HUES48 (cell line): ENCODE data around the gene CDCA4.

Experiments
- H3K27ac ChIP-seq: one replicate; pipeline ENCODE4 v1.7.0; 2013; ENCODE audit warnings: low read depth, low read length, inconsistent platforms
- H3K27me3 ChIP-seq: 2 replicates; pipeline ENCODE4 v1.6.1; 2013; ENCODE audit warnings: mild to moderate bottlenecking, low read length; ENCODE audit not compliant: control insufficient read depth, insufficient read depth
- H3K36me3 ChIP-seq: 2 replicates; pipeline ENCODE4 v1.6.1; 2013; ENCODE audit warnings: low read length; ENCODE audit not compliant: control insufficient read depth, insufficient read depth
- H3K4me1 ChIP-seq: 2 replicates; pipeline ENCODE4 v1.6.1; 2013; ENCODE audit warnings: mild to moderate bottlenecking, low read length; ENCODE audit not compliant: control insufficient read depth, insufficient read depth
- H3K4me3 ChIP-seq: 2 replicates; pipeline ENCODE4 v1.5.1; 2013; ENCODE audit warnings: mild to moderate bottlenecking, low read depth, low read length
- H3K9ac ChIP-seq: 2 replicates; pipeline ENCODE4 v1.6.1; 2013; ENCODE audit warnings: mild to moderate bottlenecking, low read depth, low read length, moderate library complexity
- H3K9me3 ChIP-seq: 2 replicates; pipeline ENCODE4 v1.6.1; 2013; ENCODE audit warnings: low read length; ENCODE audit not compliant: control insufficient read depth, insufficient read depth

The CDCA4 gene

DNA sequence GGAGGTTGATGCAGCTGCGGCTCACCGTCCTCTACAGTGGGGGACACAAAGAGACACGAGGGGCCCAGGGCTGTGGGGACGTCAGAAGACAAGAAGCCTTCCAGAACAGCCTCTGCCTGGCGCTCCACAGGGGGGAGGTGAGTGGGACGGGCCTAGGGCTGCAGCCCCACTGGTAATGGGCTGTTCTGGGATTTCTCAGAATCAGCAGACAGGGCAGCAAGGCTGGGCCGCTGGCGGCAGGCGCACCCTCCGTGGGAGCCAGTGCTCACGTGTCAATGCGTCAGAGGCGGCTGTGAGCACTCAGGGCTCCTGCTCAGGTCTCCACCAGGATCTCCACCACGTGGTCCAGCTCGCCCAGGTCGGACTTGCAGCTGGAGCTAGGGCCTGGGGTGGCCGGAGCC is 10.0 kb downstream of the CDCA4 start:
- H3K4me1 ChIP-seq, result peaks cover 23% of the 10 kb centered on the region
- H3K27ac ChIP-seq, result no peak overlapping the region
- H3K27me3 ChIP-seq, result no peaks in the 10 kb centered on the region
- H3K9me3 ChIP-seq, result no peaks in the 10 kb centered on the region
- H3K36me3 ChIP-seq, result peaks cover 48% of the 10 kb centered on the region
- no peak overlapping the region for H3K4me3 ChIP-seq
- H3K9ac ChIP-seq, result no peak overlapping the region

DNA sequence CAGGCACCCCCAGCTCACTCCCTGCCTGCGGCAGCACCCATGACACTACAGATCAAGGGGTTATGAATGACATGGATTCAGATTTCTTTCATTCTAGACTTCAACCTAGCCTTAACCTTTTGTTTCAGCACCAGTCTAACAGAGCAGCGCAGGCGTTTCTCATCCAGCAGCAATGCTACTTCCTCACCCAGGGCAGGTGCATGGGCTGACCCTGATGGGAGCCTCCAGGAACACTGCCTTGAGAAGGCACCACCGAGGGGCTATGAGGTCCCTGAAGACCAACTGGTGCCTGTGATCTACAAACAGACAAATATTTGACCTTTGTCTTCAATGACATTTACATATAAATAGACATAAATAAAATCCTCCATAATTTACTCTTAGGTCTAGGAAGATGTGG is 10.8 kb downstream of the CDCA4 start:
- H3K4me1 ChIP-seq, result peaks cover 15% of the 10 kb centered on the region
- H3K9ac ChIP-seq, result no peak overlapping the region
- peaks cover 48% of the 10 kb centered on the region for H3K36me3 ChIP-seq
- no peak overlapping the region for H3K4me3 ChIP-seq
- no peak overlapping the region for H3K27ac ChIP-seq
- no peaks in the 10 kb centered on the region for H3K27me3 ChIP-seq
- H3K9me3 ChIP-seq, result no peaks in the 10 kb centered on the region

DNA sequence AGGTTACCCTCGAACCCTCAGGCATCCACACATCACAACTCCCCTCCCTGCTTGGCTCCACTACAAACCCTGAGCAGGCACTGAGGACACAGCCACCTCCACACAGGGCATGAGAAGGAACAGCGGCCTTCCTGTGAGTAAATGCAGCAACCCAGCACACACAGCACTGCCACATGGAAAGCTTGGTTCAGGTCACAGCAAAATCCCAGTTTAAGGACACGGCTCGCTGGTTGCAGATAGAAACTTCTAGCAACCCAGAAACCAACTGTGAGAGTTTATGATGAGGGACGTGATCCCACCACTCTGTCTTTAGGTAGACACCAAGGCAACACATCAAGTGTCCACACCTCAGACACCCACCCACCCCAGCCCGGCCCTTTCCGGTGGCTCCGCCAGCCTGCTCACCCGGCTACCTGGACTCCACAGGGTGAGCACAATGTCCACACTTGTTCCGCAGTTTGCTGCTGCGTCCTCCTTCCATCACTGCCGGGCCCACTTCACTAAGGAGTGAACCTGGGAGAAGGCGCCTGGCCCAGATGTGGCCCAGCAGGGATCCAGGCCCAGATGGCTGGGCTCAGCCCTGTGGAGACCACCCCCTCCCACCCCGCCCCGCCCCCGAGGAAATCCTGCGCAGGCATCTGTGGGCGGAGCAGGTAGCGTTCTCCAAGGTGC is 13.2 kb downstream of the CDCA4 start:
- no peaks in the 10 kb centered on the region for H3K27me3 ChIP-seq
- no peak overlapping the region for H3K27ac ChIP-seq
- peaks cover 48% of the 10 kb centered on the region for H3K36me3 ChIP-seq
- H3K9me3 ChIP-seq, result no peaks in the 10 kb centered on the region
- no peak overlapping the region for H3K9ac ChIP-seq
- no peaks in the 10 kb centered on the region for H3K4me1 ChIP-seq
- H3K4me3 ChIP-seq, result no peak overlapping the region

DNA sequence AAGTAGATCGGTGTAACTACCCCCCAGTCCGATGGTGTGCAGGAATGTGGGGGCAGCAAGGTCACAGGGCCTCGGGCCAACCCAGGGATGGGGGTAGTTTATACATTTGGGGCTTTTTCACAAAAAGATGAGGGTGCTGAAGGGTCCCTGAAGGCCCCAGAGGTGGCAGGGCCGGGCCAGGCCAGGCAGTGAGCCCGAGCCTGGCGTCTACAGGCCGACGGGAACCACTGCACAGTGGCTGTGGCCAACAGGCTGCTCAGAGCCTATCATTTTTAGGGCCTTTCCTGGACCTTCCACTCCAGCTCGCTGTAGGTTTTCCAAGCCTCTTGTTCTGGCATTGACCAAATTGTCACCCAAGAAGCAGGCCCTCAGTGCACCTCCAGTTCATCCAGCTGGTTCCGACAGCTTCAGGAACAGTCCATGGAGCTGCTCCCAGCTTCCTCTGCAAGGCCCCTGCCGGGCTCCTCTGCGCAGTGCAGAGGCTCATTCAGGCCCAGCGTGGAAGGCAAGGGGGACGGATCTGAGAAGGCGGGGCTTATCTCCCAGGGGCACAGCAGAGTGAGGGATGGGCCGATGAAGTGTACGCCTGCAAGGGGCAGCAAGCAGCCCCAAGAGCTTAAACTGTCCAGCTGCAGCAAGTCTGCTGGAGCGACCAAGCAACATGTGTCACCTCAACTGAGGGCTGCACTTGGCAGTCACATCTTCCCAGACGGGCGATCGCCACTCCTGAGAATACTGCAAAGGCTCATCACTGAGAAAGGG is 13.9 kb downstream of the CDCA4 start:
- H3K36me3 ChIP-seq, result peaks cover 46% of the 10 kb centered on the region

DNA sequence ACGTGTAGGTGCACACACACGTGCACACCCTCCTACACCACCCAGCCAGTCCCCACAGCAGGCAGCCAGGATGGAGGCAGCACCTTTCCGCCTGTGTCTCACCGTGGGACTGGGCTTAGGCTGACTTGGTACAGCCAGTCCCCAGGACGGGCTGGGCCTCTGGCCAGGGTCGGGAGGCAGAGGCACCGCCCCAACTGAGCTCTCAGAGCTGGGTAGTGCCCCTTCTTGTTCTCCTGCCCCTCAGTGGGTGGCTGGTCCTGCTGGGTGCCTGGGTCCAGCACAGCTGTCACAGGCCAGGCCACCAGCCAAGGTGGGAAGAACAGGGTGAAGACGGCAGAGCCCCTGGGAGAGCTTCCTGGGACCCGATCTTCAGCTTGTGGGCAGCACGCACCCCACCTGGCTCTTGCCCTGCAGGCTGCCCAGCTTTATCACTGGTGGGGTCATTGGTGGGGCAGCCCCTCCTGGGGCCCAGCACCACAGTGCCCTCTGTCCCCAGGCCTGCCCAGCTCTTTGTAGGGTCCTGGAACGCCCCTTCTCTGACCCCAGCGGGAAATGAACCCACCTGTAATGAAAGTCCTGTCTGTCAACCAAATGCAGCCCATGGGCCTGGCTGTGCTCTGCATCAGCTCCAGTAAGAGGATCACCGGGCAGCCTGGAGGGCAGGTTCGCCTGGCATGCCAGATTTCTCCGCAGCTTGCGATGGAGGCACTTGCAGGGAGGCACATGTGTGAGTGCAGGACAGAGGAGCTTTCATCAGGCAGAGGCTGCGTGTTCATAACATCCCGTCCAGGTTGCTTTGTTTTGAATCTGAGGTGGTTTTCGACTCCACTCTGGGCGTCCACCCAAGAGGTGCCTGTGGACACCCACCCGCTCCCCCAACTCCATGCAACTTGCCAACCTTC is 14.7 kb downstream of the CDCA4 start:
- Histone ChIP-seq H3K9ac (no peak overlapping the region), H3K36me3 (peaks cover 38% of the 10 kb centered on the region), H3K27ac (no peak overlapping the region)

More for the DNA sequence above, 13.9 kb downstream of the CDCA4 start:
- Histone ChIP-seq H3K9ac (no peak overlapping the region), H3K4me3 (no peak overlapping the region), H3K27me3 (no peaks in the 10 kb centered on the region), H3K27ac (no peak overlapping the region), H3K9me3 (no peaks in the 10 kb centered on the region), H3K4me1 (no peaks in the 10 kb centered on the region)

DNA sequence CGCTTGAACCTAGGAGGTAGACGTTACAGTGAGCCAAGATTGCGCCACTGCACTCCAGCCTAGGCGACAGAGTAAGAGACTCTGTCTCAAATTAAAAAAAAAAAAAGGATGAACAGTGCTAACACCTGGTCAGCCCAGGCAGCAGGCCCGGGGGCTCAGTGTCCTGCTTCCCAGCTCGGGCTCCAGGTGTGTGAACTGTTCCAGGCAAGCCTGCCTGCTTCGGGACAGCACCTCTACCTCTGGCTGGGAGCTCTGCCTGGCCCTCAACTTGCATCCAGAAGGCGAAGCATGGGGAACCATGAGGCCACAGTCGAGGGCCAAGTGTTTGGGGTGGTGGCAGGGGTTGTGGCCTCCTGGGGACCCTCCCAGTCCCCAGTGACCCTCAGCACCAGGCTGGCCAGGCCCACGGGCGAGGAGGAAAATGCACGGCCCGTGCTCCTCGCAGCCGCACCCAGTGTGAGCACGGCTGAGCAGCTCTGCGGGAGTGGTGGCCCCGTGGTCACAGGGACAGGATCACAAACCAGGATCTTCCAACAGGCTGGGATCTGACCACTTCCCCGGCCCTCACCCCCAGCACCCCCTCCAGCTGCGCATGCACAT is 15.5 kb downstream of the CDCA4 start:
- no peak overlapping the region for H3K27ac ChIP-seq
- no peaks in the 10 kb centered on the region for H3K27me3 ChIP-seq
- H3K4me1 ChIP-seq, result no peaks in the 10 kb centered on the region
- H3K9me3 ChIP-seq, result no peaks in the 10 kb centered on the region
- no peak overlapping the region for H3K4me3 ChIP-seq
- H3K9ac ChIP-seq, result no peak overlapping the region
- H3K36me3 ChIP-seq, result peaks cover 30% of the 10 kb centered on the region

More for the DNA sequence above, 14.7 kb downstream of the CDCA4 start:
- Histone ChIP-seq H3K9me3 (no peaks in the 10 kb centered on the region), H3K4me3 (no peak overlapping the region), H3K4me1 (no peaks in the 10 kb centered on the region), H3K27me3 (no peaks in the 10 kb centered on the region)

DNA sequence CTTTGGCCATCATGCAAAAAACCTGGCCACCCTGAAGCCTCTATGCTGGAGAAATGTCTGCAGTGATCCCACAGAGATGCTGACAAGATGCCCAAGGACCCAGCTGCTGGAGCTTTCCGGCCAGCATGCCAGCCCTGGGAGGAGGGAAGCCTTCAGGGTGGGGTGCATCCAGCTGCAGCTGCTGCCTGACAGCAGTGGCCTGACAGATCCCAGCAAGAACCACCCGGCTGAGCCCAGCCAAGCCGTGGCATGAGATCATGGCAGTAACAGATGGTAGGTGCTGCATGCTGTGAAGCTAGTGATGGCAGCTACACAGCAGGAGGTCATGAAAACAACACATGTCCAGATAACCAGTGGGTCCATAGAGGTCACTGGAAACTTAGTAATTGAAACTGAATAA is 21.5 kb downstream of the CDCA4 start:
- no peaks in the 10 kb centered on the region for H3K27me3 ChIP-seq
- no peak overlapping the region for H3K9ac ChIP-seq
- H3K9me3 ChIP-seq, result no peaks in the 10 kb centered on the region
- no peaks in the 10 kb centered on the region for H3K4me1 ChIP-seq
- no peak overlapping the region for H3K4me3 ChIP-seq
- H3K36me3 ChIP-seq, result no peaks in the 10 kb centered on the region
- H3K27ac ChIP-seq, result no peak overlapping the region

DNA sequence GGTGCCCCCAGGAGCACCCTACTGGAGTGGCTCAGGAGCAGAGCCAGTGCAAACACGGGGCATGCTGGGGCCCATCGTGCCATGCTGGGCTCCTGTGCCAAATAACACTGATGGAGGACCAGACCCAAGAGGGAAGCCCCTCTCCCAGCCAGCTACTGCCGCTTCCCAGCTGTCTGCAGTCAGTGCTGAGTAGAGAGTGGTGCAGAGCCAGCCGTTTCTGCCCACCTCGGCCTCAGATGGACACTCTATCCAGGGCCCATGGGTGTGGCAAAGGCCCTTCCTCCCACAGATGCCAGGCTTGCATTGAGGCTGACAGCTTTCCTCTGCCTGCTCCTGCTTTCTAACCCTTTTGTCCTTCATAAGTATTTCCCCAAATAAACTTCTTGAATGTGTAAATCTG is 22.1 kb downstream of the CDCA4 start:
- Histone ChIP-seq H3K4me3 (no peak overlapping the region), H3K36me3 (no peaks in the 10 kb centered on the region), H3K27me3 (no peaks in the 10 kb centered on the region), H3K4me1 (no peaks in the 10 kb centered on the region), H3K9ac (no peak overlapping the region), H3K9me3 (no peaks in the 10 kb centered on the region), H3K27ac (no peak overlapping the region)

DNA sequence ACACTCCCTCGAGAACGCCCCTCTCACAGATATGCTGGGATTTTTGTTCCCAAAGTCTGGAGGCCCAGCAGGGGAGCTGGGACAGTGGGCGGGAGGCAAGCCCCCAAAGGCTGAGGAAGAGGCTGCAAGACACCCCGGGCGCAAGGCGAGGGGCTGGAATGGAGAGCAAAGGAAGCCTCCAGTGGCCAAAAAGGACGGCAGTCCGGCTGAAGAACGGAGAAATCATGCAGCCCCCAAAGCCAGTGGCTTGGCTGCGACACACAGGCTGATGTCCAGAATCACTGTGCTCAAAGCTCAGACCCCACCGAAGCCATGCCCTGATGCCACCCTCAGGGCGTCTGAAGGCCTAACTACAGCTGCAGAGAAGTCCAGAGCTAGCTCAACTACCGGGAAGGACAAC is 24.4 kb downstream of the CDCA4 start:
- Histone ChIP-seq H3K27me3 (no peaks in the 10 kb centered on the region), H3K9me3 (no peaks in the 10 kb centered on the region), H3K36me3 (no peaks in the 10 kb centered on the region), H3K27ac (no peak overlapping the region), H3K4me3 (no peak overlapping the region), H3K4me1 (no peaks in the 10 kb centered on the region), H3K9ac (no peak overlapping the region)

DNA sequence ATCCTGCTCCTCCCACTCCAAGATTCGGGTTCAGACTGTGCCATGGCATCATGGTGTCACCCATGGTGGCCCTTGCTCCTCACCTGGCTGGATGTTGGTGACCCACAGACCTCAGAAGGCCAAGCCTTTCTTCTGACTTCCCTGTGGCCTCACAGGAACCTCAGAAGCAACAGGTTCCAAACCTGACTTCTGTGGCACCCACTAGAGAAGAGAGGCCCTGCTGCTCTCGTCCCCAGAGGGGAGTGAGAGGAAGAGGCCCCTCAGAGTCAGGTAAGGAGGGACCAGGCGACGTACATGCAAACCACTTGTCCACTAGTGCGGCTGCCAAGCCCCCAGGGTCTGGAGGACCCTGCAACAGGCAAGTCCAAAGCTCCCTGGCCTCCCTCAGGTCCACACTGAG is 24.9 kb downstream of the CDCA4 start:
- no peaks in the 10 kb centered on the region for H3K27me3 ChIP-seq
- H3K4me1 ChIP-seq, result no peaks in the 10 kb centered on the region
- H3K9me3 ChIP-seq, result no peaks in the 10 kb centered on the region
- H3K36me3 ChIP-seq, result no peaks in the 10 kb centered on the region
- no peak overlapping the region for H3K4me3 ChIP-seq
- no peak overlapping the region for H3K9ac ChIP-seq
- no peak overlapping the region for H3K27ac ChIP-seq
